Nephron (organoid): ENCODE measurements around the gene IGFBP6.

Experiments
- H3K27ac Mint-ChIP-seq, 3 experiments: 2 replicates each; pipeline ENCODE4 v1.8.0; 2020; ENCODE audit warnings: mixed read lengths in 3 of 3, mild to moderate bottlenecking in 2 of 3, moderate library complexity in 1 of 3
- H3K27me3 Mint-ChIP-seq: 2 replicates; pipeline ENCODE4 v1.8.0; 2021; ENCODE audit warnings: low read depth, mild to moderate bottlenecking, moderate library complexity, mixed read lengths
- H3K36me3 Mint-ChIP-seq: 2 replicates; pipeline ENCODE4 v1.8.0; 2020; ENCODE audit warnings: low read depth, mixed read lengths
- H3K4me1 Mint-ChIP-seq: 2 replicates; pipeline ENCODE4 v1.8.0; 2020; ENCODE audit warnings: mixed read lengths
- H3K4me3 Mint-ChIP-seq, 3 experiments: 2 replicates each; pipeline ENCODE4 v1.8.0; 2020; ENCODE audit warnings: mild to moderate bottlenecking in 3 of 3, mixed read lengths in 3 of 3, moderate library complexity in 2 of 3
- H3K9me3 Mint-ChIP-seq: 2 replicates; pipeline ENCODE4 v1.8.0; 2020; ENCODE audit warnings: mixed read lengths
- TF ChIP-seq, protein P1 (sequence below), 3 experiments: fragments of 200-600 bp; sonication (generic); IDR thresholded peaks; one replicate each; pipeline ENCODE4 v1.5.0; 2021; ENCODE audit warnings: antibody characterized with exemption in 3 of 3; ENCODE audit not compliant: unreplicated experiment in 3 of 3

Gene IGFBP6

DNA sequence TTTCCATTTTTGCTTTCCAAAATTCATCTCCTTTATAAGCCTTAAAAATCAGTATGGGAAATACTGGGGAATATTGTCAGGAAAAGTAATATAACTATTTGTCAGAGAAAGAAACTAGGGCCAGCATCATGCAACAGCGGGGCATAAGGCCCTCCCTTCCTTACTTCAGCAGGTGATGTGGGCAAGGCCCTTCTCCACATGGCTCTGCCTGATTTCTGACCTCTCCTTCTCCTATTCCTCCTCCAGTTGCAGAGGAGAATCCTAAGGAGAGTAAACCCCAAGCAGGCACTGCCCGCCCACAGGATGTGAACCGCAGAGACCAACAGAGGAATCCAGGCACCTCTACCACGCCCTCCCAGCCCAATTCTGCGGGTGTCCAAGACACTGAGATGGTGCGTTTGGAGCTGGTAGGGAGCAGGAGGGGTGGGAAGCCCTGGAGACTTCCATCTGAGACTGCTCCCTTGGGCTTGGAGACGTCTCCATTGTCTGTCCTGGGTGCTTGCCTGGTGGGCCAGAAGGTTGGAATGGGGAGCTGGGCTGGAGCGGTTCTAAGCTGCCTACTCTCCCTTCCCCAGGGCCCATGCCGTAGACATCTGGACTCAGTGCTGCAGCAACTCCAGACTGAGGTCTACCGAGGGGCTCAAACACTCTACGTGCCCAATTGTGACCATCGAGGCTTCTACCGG lies 3.1 kb downstream of the IGFBP6 start:
- peaks cover 26% of the 10 kb centered on the region for H3K27me3 Mint-ChIP-seq
- peaks cover 40% of the 10 kb centered on the region for H3K4me1 Mint-ChIP-seq
- H3K27ac Mint-ChIP-seq: peak overlapping the region; percentile 44 to 86 (median 79)
- no peak overlapping the region for H3K4me3 Mint-ChIP-seq
- no peaks in the 10 kb centered on the region for H3K36me3 Mint-ChIP-seq
- no peaks in the 10 kb centered on the region for H3K9me3 Mint-ChIP-seq
- TF ChIP-seq, protein P1, sequence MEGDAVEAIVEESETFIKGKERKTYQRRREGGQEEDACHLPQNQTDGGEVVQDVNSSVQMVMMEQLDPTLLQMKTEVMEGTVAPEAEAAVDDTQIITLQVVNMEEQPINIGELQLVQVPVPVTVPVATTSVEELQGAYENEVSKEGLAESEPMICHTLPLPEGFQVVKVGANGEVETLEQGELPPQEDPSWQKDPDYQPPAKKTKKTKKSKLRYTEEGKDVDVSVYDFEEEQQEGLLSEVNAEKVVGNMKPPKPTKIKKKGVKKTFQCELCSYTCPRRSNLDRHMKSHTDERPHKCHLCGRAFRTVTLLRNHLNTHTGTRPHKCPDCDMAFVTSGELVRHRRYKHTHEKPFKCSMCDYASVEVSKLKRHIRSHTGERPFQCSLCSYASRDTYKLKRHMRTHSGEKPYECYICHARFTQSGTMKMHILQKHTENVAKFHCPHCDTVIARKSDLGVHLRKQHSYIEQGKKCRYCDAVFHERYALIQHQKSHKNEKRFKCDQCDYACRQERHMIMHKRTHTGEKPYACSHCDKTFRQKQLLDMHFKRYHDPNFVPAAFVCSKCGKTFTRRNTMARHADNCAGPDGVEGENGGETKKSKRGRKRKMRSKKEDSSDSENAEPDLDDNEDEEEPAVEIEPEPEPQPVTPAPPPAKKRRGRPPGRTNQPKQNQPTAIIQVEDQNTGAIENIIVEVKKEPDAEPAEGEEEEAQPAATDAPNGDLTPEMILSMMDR (IDR thresholded peaks at IDR 0.05; ENCODE audit: unreplicated experiment in 3 of 3): no peak

DNA sequence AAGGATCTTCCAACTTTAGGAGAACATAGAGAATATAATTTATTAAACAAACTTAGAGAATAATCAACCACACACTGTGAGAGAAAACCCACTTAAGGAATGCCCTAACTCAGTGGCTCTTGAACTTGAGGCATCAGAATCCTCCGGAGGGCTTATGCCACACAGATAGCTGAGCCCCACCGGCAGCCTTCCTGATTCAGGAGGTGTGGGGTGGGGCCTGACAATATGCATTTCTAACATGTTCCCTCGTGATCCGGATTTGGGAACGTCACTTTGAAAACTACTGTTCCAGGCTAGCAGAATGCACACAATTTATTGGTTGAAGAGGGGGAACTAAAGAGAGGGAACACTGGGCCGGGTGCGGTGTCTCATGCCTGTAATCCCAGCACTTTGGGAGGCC lies 3.8 kb downstream of the IGFBP6 start:
- Mint-ChIP-seq H3K9me3 (no peaks in the 10 kb centered on the region), H3K4me1 (peaks cover 37% of the 10 kb centered on the region), H3K4me3 (peak overlapping the region in 2 of 3 experiments; percentile 15 to 19), H3K36me3 (no peaks in the 10 kb centered on the region), H3K27me3 (peaks cover 27% of the 10 kb centered on the region), H3K27ac (peak overlapping the region; percentile 44 to 86 (median 79))
- TF ChIP-seq, protein P1 (IDR thresholded peaks at IDR 0.05; ENCODE audit: unreplicated experiment in 3 of 3): no peak

DNA sequence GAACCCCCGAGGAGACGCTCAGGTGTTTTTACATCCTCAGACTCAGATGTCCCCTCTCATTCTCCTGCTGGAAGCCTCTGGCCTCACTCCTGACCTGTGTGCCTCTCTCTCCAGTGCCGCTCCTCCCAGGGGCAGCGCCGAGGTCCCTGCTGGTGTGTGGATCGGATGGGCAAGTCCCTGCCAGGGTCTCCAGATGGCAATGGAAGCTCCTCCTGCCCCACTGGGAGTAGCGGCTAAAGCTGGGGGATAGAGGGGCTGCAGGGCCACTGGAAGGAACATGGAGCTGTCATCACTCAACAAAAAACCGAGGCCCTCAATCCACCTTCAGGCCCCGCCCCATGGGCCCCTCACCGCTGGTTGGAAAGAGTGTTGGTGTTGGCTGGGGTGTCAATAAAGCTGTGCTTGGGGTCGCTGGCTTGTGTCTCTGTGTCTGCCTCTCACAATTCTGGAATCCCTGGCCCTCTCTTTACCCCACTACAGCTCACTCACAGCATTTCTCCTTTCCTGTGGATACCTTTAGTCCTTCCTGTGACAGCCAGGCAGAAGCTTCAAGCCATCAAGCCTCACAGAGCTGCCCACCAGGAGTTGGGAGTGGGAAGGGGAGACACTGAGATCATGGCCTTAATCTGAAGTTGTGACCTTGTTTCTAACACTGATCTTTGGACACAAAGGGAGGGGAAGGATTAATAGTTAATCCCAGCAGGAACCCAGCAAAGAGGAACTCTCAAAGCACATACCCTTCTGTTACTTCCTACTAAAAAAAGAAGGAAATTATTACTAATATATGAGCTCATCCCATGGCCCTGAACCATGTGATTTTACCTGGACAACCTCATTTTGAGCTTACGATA lies 4.7 kb downstream of the IGFBP6 start:
- Mint-ChIP-seq H3K27ac (peak overlapping the region; percentile 83 to 96 (median 88)), H3K9me3 (peaks cover under 1% of the 10 kb centered on the region), H3K36me3 (no peaks in the 10 kb centered on the region), H3K4me3 (peak overlapping the region; percentile 12 to 37 (median 35)), H3K27me3 (peaks cover 18% of the 10 kb centered on the region), H3K4me1 (peaks cover 33% of the 10 kb centered on the region)
- TF ChIP-seq, protein P1 (IDR thresholded peaks at IDR 0.05; ENCODE audit: unreplicated experiment in 3 of 3): no peak

DNA sequence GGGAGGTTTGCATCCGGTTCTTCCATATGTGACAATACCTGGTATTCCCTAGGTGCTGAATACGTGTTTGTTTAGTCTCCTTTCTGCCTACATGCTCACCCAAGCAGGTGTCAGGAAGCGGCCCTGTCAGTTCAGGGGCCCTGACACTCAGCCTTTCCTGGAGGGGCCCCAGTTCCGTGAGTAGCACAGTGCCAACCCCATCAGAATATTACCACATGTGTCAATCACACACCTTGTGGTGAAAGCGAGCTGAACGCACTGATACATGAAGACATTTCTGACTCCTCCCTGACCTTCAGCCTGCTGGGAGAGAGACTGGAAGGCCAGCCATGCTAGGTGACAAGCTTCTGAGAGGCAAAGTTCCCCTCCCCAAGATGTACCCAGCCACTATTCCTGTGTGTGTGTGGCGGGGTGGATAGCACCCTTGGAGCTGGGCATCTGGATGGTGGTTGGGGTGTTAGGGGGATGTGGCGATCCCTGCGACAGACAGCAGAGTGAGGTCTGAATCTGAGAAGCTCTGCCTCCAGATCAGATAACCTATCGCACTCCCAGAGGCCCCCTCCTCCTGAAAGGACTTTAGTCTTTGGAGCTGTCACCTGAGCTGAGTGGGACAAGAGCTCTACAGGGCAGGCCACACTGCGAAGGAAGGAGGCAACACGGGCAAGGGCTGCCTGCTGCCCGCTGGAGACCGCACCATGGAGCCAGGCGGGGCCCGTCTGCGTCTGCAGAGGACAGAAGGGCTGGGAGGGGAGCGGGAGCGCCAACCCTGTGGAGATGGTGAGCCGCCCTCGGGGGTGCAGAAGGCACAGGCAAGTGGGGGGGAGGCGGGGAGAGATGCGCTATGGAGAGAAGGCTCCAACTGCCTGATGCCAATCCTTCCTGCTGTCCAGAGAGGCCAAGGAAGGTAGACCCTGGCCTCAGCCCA lies 5.7 kb downstream of the IGFBP6 start, which contains the start of gene SOAT2:
TSS of gene SOAT2 (plus strand) at position 604 of the 925 bp plus-strand sequence. CDS start at position 696, 92 bp downstream.
- peaks cover 15% of the 10 kb centered on the region for H3K27me3 Mint-ChIP-seq
- peaks cover 31% of the 10 kb centered on the region for H3K4me1 Mint-ChIP-seq
- peaks cover 2% of the 10 kb centered on the region for H3K9me3 Mint-ChIP-seq
- no peaks in the 10 kb centered on the region for H3K36me3 Mint-ChIP-seq
- peak within 1 kb of the TSS; percentile 83 to 96 (median 88) for H3K27ac Mint-ChIP-seq
- TF ChIP-seq, protein P1 (IDR thresholded peaks at IDR 0.05; ENCODE audit: unreplicated experiment in 3 of 3): no peak
- peak within 1 kb of the TSS; percentile 12 to 37 (median 35) for H3K4me3 Mint-ChIP-seq

DNA sequence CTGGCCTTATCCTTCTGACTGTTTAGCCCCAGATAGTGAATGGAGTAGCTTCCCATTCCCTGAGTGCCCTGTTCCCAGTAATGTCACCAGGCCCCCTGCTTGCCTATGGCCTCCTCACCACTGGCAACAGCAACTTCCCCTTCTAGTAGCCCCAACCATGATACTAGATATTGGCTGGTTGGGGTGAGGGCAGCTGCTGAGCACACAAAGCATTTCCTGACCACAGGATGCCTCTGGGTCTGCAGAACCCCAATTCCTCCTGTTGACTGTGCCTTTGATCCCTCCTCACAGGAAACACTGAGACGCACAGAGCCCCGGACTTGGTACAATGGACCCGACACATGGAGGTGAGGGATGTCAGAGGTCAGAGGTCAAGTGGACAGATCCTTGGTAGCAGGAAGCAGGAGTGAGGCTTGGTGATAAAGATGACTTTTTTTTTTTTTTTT lies 6.4 kb downstream of the IGFBP6 start:
- peaks cover 9% of the 10 kb centered on the region for H3K27me3 Mint-ChIP-seq
- peak overlapping the region in 1 of 3 experiments; percentile 96 for H3K27ac Mint-ChIP-seq
- TF ChIP-seq, protein P1 (IDR thresholded peaks at IDR 0.05; ENCODE audit: unreplicated experiment in 3 of 3): no peak
- H3K4me3 Mint-ChIP-seq: no peak overlapping the region
- no peaks in the 10 kb centered on the region for H3K36me3 Mint-ChIP-seq
- H3K9me3 Mint-ChIP-seq: peaks cover 2% of the 10 kb centered on the region
- peaks cover 24% of the 10 kb centered on the region for H3K4me1 Mint-ChIP-seq
